ENCODE results near the gene IQGAP2.

- TF ChIP-seq CTCF (conservative IDR thresholded peaks at IDR 0.05) (no peak), EZH2 (IDR thresholded peaks at IDR 0.05; ENCODE audit: low read depth) (no peak)
Measured at GRCh38 chr5:76617229-76617628, 214.1 kb downstream of the IQGAP2 start.
